Neural progenitor cell (in vitro differentiated cells): ENCODE data around the gene RNF144B. TPM values are rescaled to one million over a fixed set of nuclear protein-coding genes. Genes with fewer than 3 reads are reported as not detected.

ENCODE experiments used
- DNase-seq: peaks from one replicate; pipeline ENCODE4 v3.0.0-alpha.2; 2016; ENCODE audit warnings: low spot score
- H2AFZ ChIP-seq: fragments of 200-600 bp; sonication (generic); replicated peaks from 2 replicates; pipeline ENCODE4 v1.6.1; 2016; ENCODE audit warnings: antibody characterized with exemption
- H3F3A ChIP-seq: fragments of 200-600 bp; sonication (generic); 2 replicates; pipeline ENCODE4 v1.6.1; 2016; ENCODE audit warnings: antibody characterized with exemption, low read depth
- H3K27ac ChIP-seq: fragments of 200-600 bp; sonication (generic); 2 replicates; pipeline ENCODE4 v1.5.1; 2016; ENCODE audit warnings: mild to moderate bottlenecking
- H3K27me3 ChIP-seq: fragments of 200-600 bp; sonication (generic); 2 replicates; pipeline ENCODE4 v1.6.1; 2016; ENCODE audit warnings: mild to moderate bottlenecking, moderate library complexity
- H3K36me3 ChIP-seq: fragments of 200-600 bp; sonication (generic); 2 replicates; pipeline ENCODE4 v1.5.1; 2016
- H3K4me1 ChIP-seq: fragments of 200-600 bp; sonication (generic); 2 replicates; pipeline ENCODE4 v1.6.1; 2016; ENCODE audit warnings: mixed run types
- H3K4me2 ChIP-seq: fragments of 200-600 bp; sonication (generic); 2 replicates; pipeline ENCODE4 v1.6.1; 2016
- H3K4me3 ChIP-seq: fragments of 200-600 bp; sonication (generic); 2 replicates; pipeline ENCODE4 v1.5.1; 2016
- H3K79me2 ChIP-seq: fragments of 200-600 bp; sonication (generic); 2 replicates; pipeline ENCODE4 v1.6.1; 2016; ENCODE audit warnings: low read depth
- H3K9ac ChIP-seq: fragments of 200-600 bp; sonication (generic); 2 replicates; pipeline ENCODE4 v1.6.1; 2016
- H3K9me3 ChIP-seq: fragments of 200-600 bp; sonication (generic); 2 replicates; pipeline ENCODE4 v1.5.1; 2016; ENCODE audit warnings: low read depth
- H4K20me1 ChIP-seq: fragments of 200-600 bp; sonication (generic); 2 replicates; pipeline ENCODE4 v1.6.1; 2016; ENCODE audit warnings: low read depth
- H3K27ac Mint-ChIP-seq: 3 replicates; pipeline ENCODE4 v1.8.0; 2021; ENCODE audit warnings: mixed read lengths
- H3K27me3 Mint-ChIP-seq: 2 replicates; pipeline ENCODE4 v1.8.0; 2022; ENCODE audit warnings: low read depth, mild to moderate bottlenecking, inconsistent platforms, moderate library complexity, mixed read lengths; ENCODE audit not compliant: insufficient read depth
- H3K36me3 Mint-ChIP-seq: 3 replicates; pipeline ENCODE4 v1.8.0; 2021; ENCODE audit warnings: mixed read lengths
- H3K4me1 Mint-ChIP-seq: 3 replicates; pipeline ENCODE4 v1.8.0; 2021; ENCODE audit warnings: mixed read lengths
- H3K4me3 Mint-ChIP-seq: 3 replicates; pipeline ENCODE4 v1.8.0; 2021; ENCODE audit warnings: mild to moderate bottlenecking, moderate library complexity, mixed read lengths
- H3K9me3 Mint-ChIP-seq: 3 replicates; pipeline ENCODE4 v1.8.0; 2020; ENCODE audit warnings: mixed read lengths
- CTCF ChIP-seq: fragments of 200-600 bp; sonication (generic); IDR thresholded peaks from 2 replicates; pipeline ENCODE4 v1.5.1; 2017; ENCODE audit warnings: antibody characterized with exemption, mild to moderate bottlenecking
- EZH2 ChIP-seq: fragments of 200-600 bp; sonication (generic); IDR thresholded peaks from 2 replicates; pipeline ENCODE4 v1.6.1; 2017; ENCODE audit warnings: antibody characterized with exemption, mild to moderate bottlenecking, moderate library complexity
- EZH2phosphoT487 ChIP-seq: fragments of 200-600 bp; sonication (generic); IDR thresholded peaks from 2 replicates; pipeline ENCODE4 v1.6.1; 2017; ENCODE audit warnings: antibody characterized with exemption
- total RNA-seq: library from RNA; depleted of rRNA; stranded (reverse); fragments of >200 nt; gene quantifications from 2 replicates; pipeline ENCODE4 v1.2.3, GENCODE V29; 2015; ENCODE audit warnings: low replicate concordance

Gene RNF144B
- total RNA-seq, 1 donor from 2014 or later: 0.75 TPM

- H3K4me3 ChIP-seq: no peak overlapping the region
- peaks cover 5% of the 10 kb centered on the region for H3K4me1 ChIP-seq
- H3K4me2 ChIP-seq: no peak overlapping the region
- Mint-ChIP-seq H3K9me3 (no peaks in the 10 kb centered on the region), H3K4me1 (peaks cover 15% of the 10 kb centered on the region), H3K27ac (no peak overlapping the region), H3K27me3 (no peaks in the 10 kb centered on the region), H3K4me3 (no peak overlapping the region), H3K36me3 (no peaks in the 10 kb centered on the region)
- no peaks in the 10 kb centered on the region for H3K79me2 ChIP-seq
- H3K9ac ChIP-seq: no peak overlapping the region
- no peak for DNase-seq
- no peak overlapping the region for H2AFZ ChIP-seq
- no peak overlapping the region for H3K27ac ChIP-seq
- H3K36me3 ChIP-seq: no peaks in the 10 kb centered on the region
- H3F3A ChIP-seq: no peaks in the 10 kb centered on the region
- H4K20me1 ChIP-seq: no peaks in the 10 kb centered on the region
- no peaks in the 10 kb centered on the region for H3K9me3 ChIP-seq
- H3K27me3 ChIP-seq: no peaks in the 10 kb centered on the region
- TF ChIP-seq EZH2: no peak
- no peak for TF ChIP-seq CTCF
- TF ChIP-seq EZH2phosphoT487: no peak
Observed at GRCh38 chr6:18347866-18348265, 39.3 kb upstream of the RNF144B start.

- H3K27ac Mint-ChIP-seq: no peak overlapping the region
- no peaks in the 10 kb centered on the region for H3K9me3 Mint-ChIP-seq
- no peaks in the 10 kb centered on the region for H3K27me3 ChIP-seq
- H3K27me3 Mint-ChIP-seq: no peaks in the 10 kb centered on the region
- no peaks in the 10 kb centered on the region for H3K36me3 Mint-ChIP-seq
- DNase-seq: no peak
- H3F3A ChIP-seq: no peaks in the 10 kb centered on the region
- no peak overlapping the region for H3K27ac ChIP-seq
- H2AFZ ChIP-seq: no peak overlapping the region
- H3K4me3 ChIP-seq: no peak overlapping the region
- TF ChIP-seq CTCF (no peak), EZH2 (no peak), EZH2phosphoT487 (no peak)
- H3K36me3 ChIP-seq: no peaks in the 10 kb centered on the region
- H3K4me3 Mint-ChIP-seq: no peak overlapping the region
- peaks cover 5% of the 10 kb centered on the region for H3K4me1 ChIP-seq
- no peaks in the 10 kb centered on the region for H4K20me1 ChIP-seq
- H3K9ac ChIP-seq: no peak overlapping the region
- no peak overlapping the region for H3K4me2 ChIP-seq
- H3K4me1 Mint-ChIP-seq: peaks cover 15% of the 10 kb centered on the region
- H3K79me2 ChIP-seq: no peaks in the 10 kb centered on the region
- H3K9me3 ChIP-seq: no peaks in the 10 kb centered on the region
Observed at GRCh38 chr6:18349386-18349785, 37.8 kb upstream of the RNF144B start.

- Mint-ChIP-seq H3K27ac (no peak overlapping the region), H3K4me3 (no peak overlapping the region), H3K9me3 (no peaks in the 10 kb centered on the region), H3K36me3 (no peaks in the 10 kb centered on the region), H3K4me1 (peaks cover 15% of the 10 kb centered on the region), H3K27me3 (no peaks in the 10 kb centered on the region)
- no peak for DNase-seq
- H3K4me2 ChIP-seq: no peak overlapping the region
- H3K79me2 ChIP-seq: no peaks in the 10 kb centered on the region
- H3F3A ChIP-seq: no peaks in the 10 kb centered on the region
- H3K36me3 ChIP-seq: no peaks in the 10 kb centered on the region
- peaks cover 5% of the 10 kb centered on the region for H3K4me1 ChIP-seq
- no peaks in the 10 kb centered on the region for H4K20me1 ChIP-seq
- H3K27ac ChIP-seq: no peak overlapping the region
- no peaks in the 10 kb centered on the region for H3K27me3 ChIP-seq
- H3K4me3 ChIP-seq: no peak overlapping the region
- no peak overlapping the region for H3K9ac ChIP-seq
- no peaks in the 10 kb centered on the region for H3K9me3 ChIP-seq
- TF ChIP-seq CTCF (no peak), EZH2phosphoT487 (no peak), EZH2 (no peak)
- no peak overlapping the region for H2AFZ ChIP-seq
Observed at GRCh38 chr6:18350271-18350670, 36.9 kb upstream of the RNF144B start.
